ENCODE results near the gene PHACTR3. TPM values are rescaled to one million over a fixed set of nuclear protein-coding genes. Genes with fewer than 3 reads are reported as not detected.
"Not testable (repeated sequence)": the region's sequence is repeated elsewhere in the genome, so short reads cannot be mapped to it uniquely, and the experiment has no call there.

Gene PHACTR3
- total RNA-seq, 2 experiments from 2014 or later = not detected

- ChIA-PET POLR2A (no interaction called here), CTCF (no interaction called here)
- Mint-ChIP-seq H3K4me1 (peaks cover 3% of the 10 kb centered on the region), H3K9me3 (ENCODE audit: low read depth) (no peaks in the 10 kb centered on the region), H3K36me3 (ENCODE audit: low read depth) (no peaks in the 10 kb centered on the region), H3K4me3 (no peak overlapping the region), H3K27me3 (peaks cover 37% of the 10 kb centered on the region), H3K27ac (no peak overlapping the region)
- DNase-seq = no peak
- intact Hi-C loops (cut with DNase I, micrococcal nuclease) = no loop called here
- ATAC-seq = no peak
Measured at GRCh38 chr20:59832406-59833363, 228.3 kb downstream of the PHACTR3 start.

GRCh38 chr20:59835057-59835447, 230.7 kb downstream of the PHACTR3 start:
- Mint-ChIP-seq H3K27me3 (peaks cover 29% of the 10 kb centered on the region), H3K4me1 (peaks cover 3% of the 10 kb centered on the region), H3K9me3 (ENCODE audit: low read depth) (no peaks in the 10 kb centered on the region), H3K27ac (no peak overlapping the region), H3K4me3 (no peak overlapping the region), H3K36me3 (ENCODE audit: low read depth) (no peaks in the 10 kb centered on the region)
- ChIA-PET POLR2A (no interaction called here), CTCF (no interaction called here)
- ATAC-seq (no peak), DNase-seq (no peak)
- intact Hi-C loops (cut with DNase I, micrococcal nuclease) = no loop called here

GRCh38 chr20:59835448-59836395, 231.4 kb downstream of the PHACTR3 start:
- H3K27me3 Mint-ChIP-seq = peaks cover 26% of the 10 kb centered on the region
- POLR2A ChIA-PET = no interaction called here
- no peak overlapping the region for H3K27ac Mint-ChIP-seq
- DNase-seq (no peak), ATAC-seq (no peak)
- H3K36me3 Mint-ChIP-seq (ENCODE audit: low read depth) = no peaks in the 10 kb centered on the region
- intact Hi-C loops (cut with DNase I, micrococcal nuclease) = no loop called here
- peaks cover 3% of the 10 kb centered on the region for H3K4me1 Mint-ChIP-seq
- H3K9me3 Mint-ChIP-seq (ENCODE audit: low read depth) = no peaks in the 10 kb centered on the region
- H3K4me3 Mint-ChIP-seq = no peak overlapping the region
- CTCF ChIA-PET = interaction anchor here (0.7 kb wide), 2 partner anchors 14 to 19 kb away, joined by 3 read pairs; no protein-coding TSS in a partner anchor

GRCh38 chr20:59836767-59837166, 232.4 kb downstream of the PHACTR3 start:
- POLR2A ChIA-PET = no interaction called here
- Mint-ChIP-seq H3K27ac (no peak overlapping the region), H3K4me3 (no peak overlapping the region), H3K36me3 (ENCODE audit: low read depth) (no peaks in the 10 kb centered on the region), H3K4me1 (peaks cover 3% of the 10 kb centered on the region), H3K9me3 (ENCODE audit: low read depth) (no peaks in the 10 kb centered on the region), H3K27me3 (peaks cover 26% of the 10 kb centered on the region)
- DNase-seq (no peak), ATAC-seq (no peak)
- CTCF ChIA-PET = interaction anchor here (0.7 to 1.5 kb wide), 3 partner anchors 13 to 20 kb away, joined by 3 read pairs; no protein-coding TSS in a partner anchor
- intact Hi-C loops (cut with DNase I, micrococcal nuclease) = no loop called here

- Mint-ChIP-seq H3K27me3 (peaks cover 25% of the 10 kb centered on the region), H3K4me3 (no peak overlapping the region), H3K27ac (no peak overlapping the region), H3K9me3 (ENCODE audit: low read depth) (no peaks in the 10 kb centered on the region), H3K4me1 (peaks cover 3% of the 10 kb centered on the region), H3K36me3 (ENCODE audit: low read depth) (no peaks in the 10 kb centered on the region)
- no peak for DNase-seq
- POLR2A ChIA-PET = no interaction called here
- no peak for ATAC-seq
- intact Hi-C loops (cut with DNase I, micrococcal nuclease) = no loop called here
- CTCF ChIA-PET = interaction anchor here (1.5 to 2.0 kb wide), 2 partner anchors 11 to 14 kb away, joined by 3 to 15 read pairs; no protein-coding TSS in a partner anchor
Measured at GRCh38 chr20:59837623-59838394, 233.5 kb downstream of the PHACTR3 start.

GRCh38 chr20:59839400-59839799, 235.1 kb downstream of the PHACTR3 start:
- H3K9me3 Mint-ChIP-seq (ENCODE audit: low read depth) = no peaks in the 10 kb centered on the region
- no peaks in the 10 kb centered on the region for H3K36me3 Mint-ChIP-seq (ENCODE audit: low read depth)
- H3K27me3 Mint-ChIP-seq = peaks cover 24% of the 10 kb centered on the region
- POLR2A ChIA-PET = no interaction called here
- no peak overlapping the region for H3K4me3 Mint-ChIP-seq
- H3K27ac Mint-ChIP-seq = no peak overlapping the region
- no peak for ATAC-seq
- peaks cover 3% of the 10 kb centered on the region for H3K4me1 Mint-ChIP-seq
- intact Hi-C loops (cut with DNase I, micrococcal nuclease) = no loop called here
- CTCF ChIA-PET = interaction anchor here (0.6 to 2.0 kb wide), 2 partner anchors 10 to 14 kb away, joined by 3 to 15 read pairs; no protein-coding TSS in a partner anchor
- no peak for DNase-seq

- Mint-ChIP-seq H3K4me1 (no peaks in the 10 kb centered on the region), H3K27me3 (peaks cover 7% of the 10 kb centered on the region), H3K27ac (no peak overlapping the region), H3K4me3 (no peak overlapping the region), H3K36me3 (ENCODE audit: low read depth) (no peaks in the 10 kb centered on the region), H3K9me3 (ENCODE audit: low read depth) (no peaks in the 10 kb centered on the region)
- DNase-seq = no peak
- ATAC-seq = no peak
- ChIA-PET CTCF (interaction anchor here (0.6 kb wide), 1 partner anchor 19 kb away, joined by 3 read pairs; no protein-coding TSS in a partner anchor), POLR2A (no interaction called here)
- intact Hi-C loops (cut with DNase I, micrococcal nuclease) = no loop called here
Measured at GRCh38 chr20:59845472-59845871, 241.1 kb downstream of the PHACTR3 start.

GRCh38 chr20:59848182-59848581, 243.8 kb downstream of the PHACTR3 start:
- ATAC-seq (no peak), DNase-seq (no peak)
- no peaks in the 10 kb centered on the region for H3K4me1 Mint-ChIP-seq
- no peaks in the 10 kb centered on the region for H3K36me3 Mint-ChIP-seq (ENCODE audit: low read depth)
- no peak overlapping the region for H3K4me3 Mint-ChIP-seq
- H3K9me3 Mint-ChIP-seq (ENCODE audit: low read depth) = no peaks in the 10 kb centered on the region
- CTCF ChIA-PET = interaction anchor here (0.6 to 3.5 kb wide), 4 partner anchors 9 to 404 kb away, joined by 3 to 38 read pairs (median 9); no protein-coding TSS in a partner anchor
- H3K27ac Mint-ChIP-seq = no peak overlapping the region
- peaks cover 3% of the 10 kb centered on the region for H3K27me3 Mint-ChIP-seq
- intact Hi-C loops (cut with DNase I, micrococcal nuclease) = no loop called here
- POLR2A ChIA-PET = no interaction called here

GRCh38 chr20:59850018-59850641, 245.8 kb downstream of the PHACTR3 start:
- Mint-ChIP-seq H3K4me3 (no peak overlapping the region), H3K36me3 (ENCODE audit: low read depth) (no peaks in the 10 kb centered on the region), H3K27ac (no peak overlapping the region), H3K4me1 (no peaks in the 10 kb centered on the region), H3K9me3 (ENCODE audit: low read depth) (no peaks in the 10 kb centered on the region), H3K27me3 (no peaks in the 10 kb centered on the region)
- POLR2A ChIA-PET = interaction anchor here (1.2 kb wide), 1 partner anchor 12 kb away, joined by 3 read pairs; no protein-coding TSS in a partner anchor
- CTCF ChIA-PET = interaction anchor here (0.7 to 3.5 kb wide), 13 partner anchors 9 to 354 kb away, joined by 3 to 38 read pairs (median 4); no protein-coding TSS in a partner anchor
- no peak for ATAC-seq
- no peak for DNase-seq
- intact Hi-C loops (cut with DNase I, micrococcal nuclease) = loop anchor here (1.0 to 2.0 kb wide), 3 partner anchors 67 to 251 kb away; no protein-coding TSS in a partner anchor

GRCh38 chr20:59856526-59856925, 252.2 kb downstream of the PHACTR3 start:
- DNase-seq; intact Hi-C loops (cut with DNase I, micrococcal nuclease); H3K36me3 Mint-ChIP-seq (ENCODE audit: low read depth); POLR2A ChIA-PET; H3K27ac Mint-ChIP-seq; H3K9me3 Mint-ChIP-seq (ENCODE audit: low read depth); ATAC-seq; H3K4me3 Mint-ChIP-seq; H3K27me3 Mint-ChIP-seq; CTCF ChIA-PET; H3K4me1 Mint-ChIP-seq: not testable (repeated sequence)
